HepG2 (cell line): Measurements from ENCODE around the gene PSMC5. TPM values are rescaled to one million over a fixed set of nuclear protein-coding genes. Genes with fewer than 3 reads are reported as not detected.

ENCODE experiments used
- ATAC-seq: fragments of 200-7000 bp; cut with Tn5 transposase; 3 replicates; pipeline ENCODE4 v1.9.1; 2020; ENCODE audit warnings: mild to moderate bottlenecking, moderate library complexity
- BruUV-seq: library from RNA; stranded (reverse); fragments of 400-500 nt; replicated peaks from 2 replicates; lab custom pipeline; 2021; lab: Mats Ljungman, UMichigan
- CTCF ChIA-PET: fragments of 300-600 bp; formaldehyde crosslinking; extraction: SDS; loops from one replicate; lab custom pipeline; 2021; ENCODE audit warnings: low total read pairs, inconsistent platforms, low intra/inter-chr PET ratio; lab: Yijun Ruan, JAX
- POLR2A ChIA-PET: fragments of 350-600 bp; sonication (Branson Sonifier 250); formaldehyde crosslinking; loops from one replicate; lab custom pipeline; 2020; ENCODE audit warnings: antibody characterized with exemption, inconsistent platforms; lab: Yijun Ruan, JAX
- DNase-seq: peaks from one replicate; pipeline ENCODE4 v3.0.0-alpha.2; 2015; ENCODE audit warnings: low spot score
- FAIRE-seq: peaks from 3 replicates; lab custom pipeline; 2011; peaks lifted over from hg19 to GRCh38; lab: Jason Lieb, UNC
- H2AFZ ChIP-seq: one replicate; pipeline ENCODE4 v1.6.1; 2011; ENCODE audit warnings: low read length, inconsistent platforms
- H3K27ac ChIP-seq: fragments of 300-600 bp; 3 replicates; pipeline ENCODE4 v1.8.0; 2011; ENCODE audit warnings: mixed run types, mild to moderate bottlenecking, mixed read lengths, low read length, inconsistent platforms; ENCODE audit not compliant: insufficient read depth; ENCODE audit errors: extremely low read length
- H3K27me3 ChIP-seq, 2 experiments: fragments of 200-600 bp in 1 of 2; 2 replicates in 1 of 2; 3 replicates in 1 of 2; pipeline versions ENCODE4 v1.6.0 to v1.8.0; 2011; ENCODE audit warnings: low read length in 2 of 2, mild to moderate bottlenecking in 2 of 2, moderate library complexity in 2 of 2, inconsistent platforms in 1 of 2; ENCODE audit not compliant: insufficient read depth in 2 of 2, control insufficient read depth in 1 of 2
- H3K36me3 ChIP-seq, 2 experiments: fragments of 200-600 bp in 1 of 2; replicated peaks in 1 of 2; 2 replicates in 1 of 2; 3 replicates in 1 of 2; pipeline versions ENCODE4 v1.5.1 to v1.8.0; 2011; ENCODE audit warnings: low read length in 2 of 2, inconsistent platforms in 1 of 2; ENCODE audit not compliant: insufficient read depth in 2 of 2, control insufficient read depth in 1 of 2
- H3K4me1 ChIP-seq: 2 replicates; pipeline ENCODE4 v1.5.1; 2012; ENCODE audit warnings: low read length, inconsistent platforms; ENCODE audit not compliant: insufficient read depth
- H3K4me2 ChIP-seq: 2 replicates; pipeline ENCODE4 v1.6.0; 2011; ENCODE audit warnings: low read depth, low read length, inconsistent platforms
- H3K4me3 ChIP-seq, 3 experiments: fragments of 200-600 bp in 1 of 3; sonication (generic), shearing (Covaris generic) in 1 of 3; replicated peaks in 1 of 3; 2 replicates each; pipeline ENCODE4 v1.5.1; 2011 to 2016; ENCODE audit warnings: low read length in 3 of 3, inconsistent platforms in 2 of 3, low read depth in 2 of 3, mild to moderate bottlenecking in 2 of 3, control low read depth in 1 of 3, mixed read lengths in 1 of 3; ENCODE audit not compliant: insufficient read depth in 1 of 3
- H3K79me2 ChIP-seq: one replicate; pipeline ENCODE4 v1.6.1; 2011; ENCODE audit warnings: low read length, inconsistent platforms; ENCODE audit not compliant: insufficient read depth
- H3K9ac ChIP-seq: 2 replicates; pipeline ENCODE4 v1.6.0; 2011; ENCODE audit warnings: mild to moderate bottlenecking, low read depth, low read length, inconsistent platforms; ENCODE audit not compliant: insufficient read depth
- H3K9me3 ChIP-seq: 2 replicates; pipeline ENCODE4 v1.5.1; 2012; ENCODE audit warnings: mild to moderate bottlenecking, low read length
- H4K20me1 ChIP-seq: 2 replicates; pipeline ENCODE4 v1.6.0; 2011; ENCODE audit warnings: inconsistent platforms, mild to moderate bottlenecking, low read length, moderate library complexity; ENCODE audit not compliant: insufficient read depth
- AGO2 ChIP-seq: fragments of 200-400 bp; formaldehyde crosslinking; optimal IDR thresholded peaks from 2 replicates; pipeline ENCODE3; 2017; ENCODE audit warnings: mild to moderate bottlenecking, low read depth, low read length, moderate library complexity
- DZIP1 ChIP-seq: sonication (generic); formaldehyde crosslinking; IDR thresholded peaks from 2 replicates; pipeline ENCODE4 v1.5.0; 2020; ENCODE audit warnings: mild to moderate bottlenecking, missing genetic modification reagents
- HOXA7 ChIP-seq: sonication (generic); formaldehyde crosslinking; IDR thresholded peaks from 2 replicates; pipeline ENCODE4 v1.8.1; 2022; ENCODE audit warnings: mild to moderate bottlenecking, missing genetic modification reagents, moderate library complexity
- PITX1 ChIP-seq: sonication (generic); formaldehyde crosslinking; IDR thresholded peaks from 2 replicates; pipeline ENCODE4 v1.5.1; 2020; ENCODE audit warnings: mild to moderate bottlenecking, missing genetic modification reagents
- PLSCR1 ChIP-seq: sonication (generic); formaldehyde crosslinking; IDR thresholded peaks from 2 replicates; pipeline ENCODE4 v1.5.0; 2020; ENCODE audit warnings: missing genetic modification reagents, mild to moderate bottlenecking, borderline replicate concordance
- STAT5B ChIP-seq: sonication (generic); formaldehyde crosslinking; IDR thresholded peaks from 2 replicates; pipeline ENCODE4 v1.4.0; 2020; ENCODE audit warnings: missing genetic modification reagents
- TP53 ChIP-seq: sonication (generic); formaldehyde crosslinking; conservative IDR thresholded peaks from 2 replicates; pipeline ENCODE4 v1.4.0; 2020; ENCODE audit warnings: missing genetic modification reagents
- U2AF1 ChIP-seq: fragments of 200-400 bp; formaldehyde crosslinking; optimal IDR thresholded peaks from 2 replicates; pipeline ENCODE3; 2017; ENCODE audit warnings: mild to moderate bottlenecking, low read depth, low read length
- ZFP36 ChIP-seq: fragments of 150-350 bp; IDR thresholded peaks from 2 replicates; pipeline ENCODE4 v1.6.1; 2018; ENCODE audit warnings: borderline replicate concordance, low read length, low read depth; ENCODE audit not compliant: partially characterized antibody
- ZNF672 ChIP-seq: sonication (generic); formaldehyde crosslinking; IDR thresholded peaks from 2 replicates; pipeline ENCODE4 v1.8.1; 2022; ENCODE audit warnings: missing genetic modification reagents
- ZNF746 ChIP-seq: sonication (generic); formaldehyde crosslinking; IDR thresholded peaks from 2 replicates; pipeline ENCODE4 v1.8.0; 2022; ENCODE audit warnings: mild to moderate bottlenecking, missing genetic modification reagents
- ZNF761 ChIP-seq: sonication (generic); formaldehyde crosslinking; conservative IDR thresholded peaks from 2 replicates; pipeline ENCODE4 v1.4.0; 2020; ENCODE audit warnings: mild to moderate bottlenecking, missing genetic modification reagents
- ZNF772 ChIP-seq: sonication (generic); formaldehyde crosslinking; IDR thresholded peaks from 2 replicates; pipeline ENCODE4 v1.5.0; 2020; ENCODE audit warnings: mild to moderate bottlenecking, missing genetic modification reagents
- WGBS: methylation state at CpG from one replicate; pipeline ENCODE4 v1.1.6; 2017; ENCODE audit warnings: low lambda C conversion rate; 5-methylcytosine and 5-hydroxymethylcytosine counted together
- in situ Hi-C: cut with HindIII; loops from 2 replicates; pipeline ENCODE4 v1.10.0; 2017; ENCODE audit warnings: low pct_unique_long_range_greater_than_20kb; ENCODE audit not compliant: extremely low pct_ligation_motif_present
- intact Hi-C: fragments of 100-400 bp; cut with micrococcal nuclease; formaldehyde crosslinking; loops from one replicate; pipeline ENCODE4 v1.10.0; 2022; ENCODE audit not compliant: unreplicated experiment
- polyA plus RNA-seq, 8 experiments: library from polyadenylated mRNA; depleted of rRNA in 3 of 8; stranded (reverse) in 7 of 8; unstranded in 1 of 8; fragments of >200 nt; fragmentation: Illumina TruSeq in 4 of 8; extraction: Trizol in 4 of 8; gene quantifications; 2 replicates each; pipeline versions ENCODE4 v1.2.1 to v1.2.3, GENCODE V29; 2011 to 2016; ENCODE audit warnings: low read depth in 4 of 8, missing spikeins in 1 of 8, mixed read lengths in 1 of 8; ENCODE audit not compliant: insufficient read depth in 1 of 8
- total RNA-seq, 5 experiments: library from RNA; depleted of rRNA; stranded (reverse); fragments of >200 nt; fragmentation: Illumina TruSeq; extraction: Trizol; gene quantifications; 2 replicates each; pipeline ENCODE4 v1.2.3, GENCODE V29; 2016; ENCODE audit warnings: low read depth in 1 of 5

PSMC5 gene
- total and polyA plus RNA-seq, 2 of the 13 experiments (the other 11 are each of a cell fraction or from before 2014, with no cell fraction given): 35.3 to 128 TPM

GRCh38 chr17:63837962-63838600 is 10.8 kb downstream of the PSMC5 start:
- in situ Hi-C loops: no loop called here
- DNase-seq (no peak), FAIRE-seq (no peak), ATAC-seq (no peak)
- peaks cover 29 to 47% of the 10 kb centered on the region in 2 experiments for H3K36me3 ChIP-seq
- peaks cover 31% of the 10 kb centered on the region for H3K4me1 ChIP-seq
- 0 out of 2 replicates have a peak, but pooled peaks have one; percentile 32 for TF ChIP-seq HOXA7 (CRISPR knock-in tag)
- no peak for TF ChIP-seq U2AF1
- intact Hi-C loops: no loop called here
- H3K4me3 ChIP-seq: no peak overlapping the region
- H4K20me1 ChIP-seq: peaks cover 12% of the 10 kb centered on the region; the same call in 1 of the 2 replicates
- peaks cover 46% of the 10 kb centered on the region for H3K79me2 ChIP-seq
- H2AFZ ChIP-seq: no peak overlapping the region
- H3K9me3 ChIP-seq: no peaks in the 10 kb centered on the region
- H3K27me3 ChIP-seq: no peaks in the 10 kb centered on the region; a peak in 1 of 5 replicates
- ChIA-PET CTCF (no interaction called here), POLR2A (interaction anchor here (1.4 to 4.4 kb wide), 3 partner anchors 8 to 64 kb away, joined by 4 to 37 read pairs (median 33); partner anchors contain the start of genes CCDC47, DDX42, FTSJ3 and PSMC5)
- H3K4me2 ChIP-seq: no peak overlapping the region
- WGBS: 95% methylated on average over 5 of the region's 5 CpGs
- no peak overlapping the region for H3K27ac ChIP-seq
- no peak overlapping the region for H3K9ac ChIP-seq
- no TSS peak for BruUV-seq

- Histone ChIP-seq H3K27ac (no peak overlapping the region), H3K4me2 (peak overlapping the region; percentile 42), H3K9ac (peak overlapping the region; percentile 40; the same call in 1 of the 2 replicates), H2AFZ (no peak overlapping the region), H3K9me3 (no peaks in the 10 kb centered on the region), H3K36me3 (peaks cover 23 to 40% of the 10 kb centered on the region in 2 experiments), H3K79me2 (peaks cover 46% of the 10 kb centered on the region), H3K4me3 (no peak overlapping the region), H3K27me3 (no peaks in the 10 kb centered on the region; a peak in 1 of 5 replicates), H4K20me1 (peaks cover 10% of the 10 kb centered on the region; the same call in 1 of the 2 replicates), H3K4me1 (peaks cover 34% of the 10 kb centered on the region)
- POLR2A ChIA-PET: interaction anchor here (1.4 to 4.4 kb wide), 3 partner anchors 9 to 65 kb away, joined by 4 to 37 read pairs (median 33); partner anchors contain the start of genes CCDC47, DDX42, FTSJ3 and PSMC5
- in situ Hi-C loops (no loop called here), intact Hi-C loops (no loop called here)
- ATAC-seq (no peak), FAIRE-seq (no peak), DNase-seq (no peak)
- WGBS: 87% methylated on average over 7 of the region's 7 CpGs
- CTCF ChIA-PET: no interaction called here
- no TSS peak for BruUV-seq
- TF ChIP-seq PITX1 (CRISPR knock-in tag): no peak
- no peak for TF ChIP-seq ZNF761 (CRISPR knock-in tag)
- no peak for TF ChIP-seq ZFP36
- TF ChIP-seq DZIP1 (CRISPR knock-in tag): no peak
- no peak for TF ChIP-seq ZNF672 (CRISPR knock-in tag)
- peak; percentile 12 for TF ChIP-seq AGO2
- no peak for TF ChIP-seq ZNF772 (CRISPR knock-in tag)
- TF ChIP-seq ZNF746: 0 out of 2 replicates have a peak, but pooled peaks have one; percentile 36
- TF ChIP-seq PLSCR1 (CRISPR knock-in tag): no peak
- no peak for TF ChIP-seq STAT5B
- TF ChIP-seq TP53 (CRISPR knock-in tag): no peak
Measured at GRCh38 chr17:63838631-63839171, 11.5 kb downstream of the PSMC5 start.
